Skeletal muscle cell (primary cell): Measurements from ENCODE around the gene SLC34A1.

ENCODE experiments used
- DNase-seq: peaks from one replicate; pipeline ENCODE4 v3.0.0-alpha.2; 2010; ENCODE audit warnings: low read depth
- H3K4me3 ChIP-seq: 2 replicates; pipeline ENCODE4 v1.5.1; 2011; ENCODE audit warnings: low read depth, mild to moderate bottlenecking, control low read depth, low read length, moderate library complexity

Gene SLC34A1

GRCh38 chr5:177382423-177383029 lies 1.7 kb upstream of the SLC34A1 start:
- no peak overlapping the region for H3K4me3 ChIP-seq
- no peak for DNase-seq

- no peak overlapping the region for H3K4me3 ChIP-seq
- DNase-seq = no peak
These were observed 1.1 kb upstream of the SLC34A1 start for GRCh38 chr5:177383181-177383580.

- no peak for DNase-seq
- no peak overlapping the region for H3K4me3 ChIP-seq
These were observed 1.5 kb downstream of the SLC34A1 start for GRCh38 chr5:177385720-177386119.

- no peak overlapping the region for H3K4me3 ChIP-seq
- DNase-seq = no peak
These were observed 2.3 kb downstream of the SLC34A1 start for GRCh38 chr5:177386542-177386941.

GRCh38 chr5:177387405-177387804 lies 3.2 kb downstream of the SLC34A1 start:
- DNase-seq = no peak
- no peak overlapping the region for H3K4me3 ChIP-seq

GRCh38 chr5:177388521-177389052 lies 4.4 kb downstream of the SLC34A1 start:
- no peak for DNase-seq
- no peak overlapping the region for H3K4me3 ChIP-seq

- peak overlapping the region; percentile 3 for H3K4me3 ChIP-seq
- peak; percentile 75 for DNase-seq
These were observed 5.3 kb downstream of the SLC34A1 start for GRCh38 chr5:177389241-177390169.

GRCh38 chr5:177390363-177391300 lies 6.4 kb downstream of the SLC34A1 start:
- DNase-seq = peak; percentile 28
- H3K4me3 ChIP-seq = no peak overlapping the region

- no peak for DNase-seq
- no peak overlapping the region for H3K4me3 ChIP-seq
These were observed 8.5 kb downstream of the SLC34A1 start for GRCh38 chr5:177392765-177393164.

GRCh38 chr5:177393206-177393765 lies 9.1 kb downstream of the SLC34A1 start:
- H3K4me3 ChIP-seq = no peak overlapping the region
- no peak for DNase-seq

- no peak for DNase-seq
- H3K4me3 ChIP-seq = no peak overlapping the region
These were observed 9.8 kb downstream of the SLC34A1 start for GRCh38 chr5:177393990-177394389.

- no peak for DNase-seq
- no peak overlapping the region for H3K4me3 ChIP-seq
These were observed 11.8 kb downstream of the SLC34A1 start for GRCh38 chr5:177396078-177396477.

GRCh38 chr5:177396807-177397206 lies 12.6 kb downstream of the SLC34A1 start:
- no peak for DNase-seq
- H3K4me3 ChIP-seq = no peak overlapping the region

- DNase-seq = no peak
These were observed 13.7 kb downstream of the SLC34A1 start for GRCh38 chr5:177397875-177398390.

GRCh38 chr5:177399997-177400868 lies 16.0 kb downstream of the SLC34A1 start, which contains the start of gene PFN3:
Gene PFN3 (minus strand): TSS chr5:177400661. CDS start chr5:177400576, 85 bp downstream.
- H3K4me3 ChIP-seq = no peak within 1 kb of the TSS
- DNase-seq = no peak

More at GRCh38 chr5:177397875-177398390, 13.7 kb downstream of the SLC34A1 start:
- H3K4me3 ChIP-seq = no peak overlapping the region

- peak overlapping the region; percentile 66 for H3K4me3 ChIP-seq
- no peak for DNase-seq
These were observed 18.2 kb downstream of the SLC34A1 start for GRCh38 chr5:177402271-177403043.

GRCh38 chr5:177403102-177403791 lies 19.0 kb downstream of the SLC34A1 start:
- H3K4me3 ChIP-seq = peak overlapping the region; percentile 66
- DNase-seq = no peak
